GM23338 (cell line): ENCODE results near the gene PIWIL4. TPM values are rescaled to one million over a fixed set of nuclear protein-coding genes. Genes with fewer than 3 reads are reported as not detected.

Source experiments
- ATAC-seq: fragments of 200-7000 bp; cut with Tn5 transposase; 3 replicates; pipeline ENCODE4 v1.9.1; 2020
- DNase-seq: peaks from one replicate; pipeline ENCODE4 v3.0.0-alpha.2; 2015; ENCODE audit warnings: low spot score
- H2AFZ ChIP-seq: fragments of 200-600 bp; sonication (generic); 2 replicates; pipeline ENCODE4 v1.8.0; 2016; ENCODE audit warnings: antibody characterized with exemption, mild to moderate bottlenecking, moderate library complexity
- H3F3A ChIP-seq: fragments of 200-600 bp; sonication (generic); replicated peaks from 2 replicates; pipeline ENCODE4 v1.8.0; 2017; ENCODE audit warnings: antibody characterized with exemption, mixed run types, low read depth
- H3K27ac ChIP-seq: fragments of 200-600 bp; sonication (generic); 2 replicates; pipeline ENCODE4 v1.6.1; 2016; ENCODE audit warnings: low read depth
- H3K27me3 ChIP-seq: fragments of 200-600 bp; sonication (generic); 2 replicates; pipeline ENCODE4 v1.8.0; 2016; ENCODE audit warnings: mild to moderate bottlenecking, mixed run types, moderate library complexity; ENCODE audit not compliant: insufficient read depth
- H3K36me3 ChIP-seq: fragments of 200-600 bp; sonication (generic); 2 replicates; pipeline ENCODE4 v1.8.0; 2016; ENCODE audit warnings: mild to moderate bottlenecking; ENCODE audit not compliant: insufficient read depth
- H3K4me1 ChIP-seq: fragments of 200-600 bp; sonication (generic); 2 replicates; pipeline ENCODE4 v1.8.0; 2016; ENCODE audit warnings: mild to moderate bottlenecking, moderate library complexity; ENCODE audit not compliant: insufficient read depth
- H3K4me2 ChIP-seq: fragments of 200-600 bp; sonication (generic); 2 replicates; pipeline ENCODE4 v1.7.1; 2017; ENCODE audit warnings: mixed run types
- H3K4me3 ChIP-seq: fragments of 200-600 bp; sonication (generic); 2 replicates; pipeline ENCODE4 v1.6.1; 2016; ENCODE audit warnings: mixed run types
- H3K79me2 ChIP-seq: fragments of 200-600 bp; sonication (generic); replicated peaks from 2 replicates; pipeline ENCODE4 v1.8.0; 2017; ENCODE audit warnings: mild to moderate bottlenecking; ENCODE audit not compliant: insufficient read depth
- H3K9me2 ChIP-seq: fragments of 200-600 bp; sonication (generic); 2 replicates; pipeline ENCODE4 v1.8.0; 2017; ENCODE audit not compliant: insufficient read depth
- H4K20me1 ChIP-seq: fragments of 200-600 bp; sonication (generic); replicated peaks from 2 replicates; pipeline ENCODE4 v1.8.0; 2017; ENCODE audit warnings: mild to moderate bottlenecking; ENCODE audit not compliant: insufficient read depth
- H3K27ac Mint-ChIP-seq: 2 replicates; pipeline ENCODE4 v1.8.0; 2020; ENCODE audit warnings: inconsistent platforms, mild to moderate bottlenecking, moderate library complexity, mixed read lengths
- H3K27me3 Mint-ChIP-seq: 3 replicates; pipeline ENCODE4 v1.8.0; 2022; ENCODE audit warnings: low read depth, mild to moderate bottlenecking, moderate library complexity, mixed read lengths, inconsistent platforms; ENCODE audit not compliant: insufficient read depth, poor library complexity
- H3K36me3 Mint-ChIP-seq: 3 replicates; pipeline ENCODE4 v1.8.0; 2021; ENCODE audit warnings: low read depth, mild to moderate bottlenecking, inconsistent platforms, moderate library complexity, mixed read lengths
- H3K4me1 Mint-ChIP-seq: 3 replicates; pipeline ENCODE4 v1.8.0; 2020; ENCODE audit warnings: mild to moderate bottlenecking, inconsistent platforms, mixed read lengths
- H3K4me3 Mint-ChIP-seq: 3 replicates; pipeline ENCODE4 v1.8.0; 2021; ENCODE audit warnings: moderate library complexity, mild to moderate bottlenecking, inconsistent platforms, mixed read lengths
- H3K9me3 Mint-ChIP-seq: 3 replicates; pipeline ENCODE4 v1.8.0; 2020; ENCODE audit warnings: moderate library complexity, mild to moderate bottlenecking, inconsistent platforms, mixed read lengths
- CREB1 ChIP-seq: fragments of 250-450 bp; sonication (Bioruptor Pico); IDR thresholded peaks from 2 replicates; pipeline ENCODE4 v1.5.0; 2020; ENCODE audit warnings: low read depth, mild to moderate bottlenecking, moderate library complexity
- CTCF ChIP-seq, 2 experiments: fragments of 200-600 bp in 1 of 2; sonication (generic) in 1 of 2; conservative IDR thresholded peaks; 2 replicates each; pipeline versions ENCODE4 v1.5.1 to v1.6.1; 2016 to 2017; ENCODE audit warnings: antibody characterized with exemption in 2 of 2, low read depth in 2 of 2, mild to moderate bottlenecking in 2 of 2, moderate library complexity in 1 of 2
- ETS1 ChIP-seq: IDR thresholded peaks from 2 replicates; pipeline ENCODE4 v1.6.1; 2016; ENCODE audit warnings: antibody characterized with exemption
- EZH2 ChIP-seq: fragments of 200-600 bp; sonication (generic); IDR thresholded peaks from one replicate; pipeline ENCODE4 v1.8.0; 2017; ENCODE audit warnings: antibody characterized with exemption, mild to moderate bottlenecking, low read depth; ENCODE audit not compliant: unreplicated experiment
- EZH2phosphoT487 ChIP-seq: fragments of 200-600 bp; sonication (generic); IDR thresholded peaks from one replicate; pipeline ENCODE4 v1.8.1; 2018; ENCODE audit warnings: antibody characterized with exemption; ENCODE audit not compliant: unreplicated experiment
- JUNB ChIP-seq: IDR thresholded peaks from one replicate; pipeline ENCODE4 v1.6.1; 2016; ENCODE audit warnings: antibody characterized with exemption; ENCODE audit not compliant: unreplicated experiment
- NANOG ChIP-seq: IDR thresholded peaks from 2 replicates; pipeline ENCODE4 v1.6.1; 2016; ENCODE audit warnings: antibody characterized with exemption, borderline replicate concordance
- POLR2AphosphoS5 ChIP-seq: IDR thresholded peaks from 2 replicates; pipeline ENCODE4 v1.6.1; 2016; ENCODE audit warnings: antibody characterized with exemption, low read depth
- REST ChIP-seq: IDR thresholded peaks from one replicate; pipeline ENCODE4 v1.6.1; 2018; ENCODE audit warnings: antibody characterized with exemption; ENCODE audit not compliant: unreplicated experiment
- STAT1 ChIP-seq: IDR thresholded peaks from one replicate; pipeline ENCODE4 v1.6.1; 2016; ENCODE audit warnings: antibody characterized with exemption; ENCODE audit not compliant: unreplicated experiment
- ZNF114 ChIP-seq: fragments of 250-450 bp; sonication (Bioruptor Pico); IDR thresholded peaks from 2 replicates; pipeline ENCODE4 v1.5.0; 2020; ENCODE audit warnings: mild to moderate bottlenecking, moderate library complexity
- ZNF331 ChIP-seq: fragments of 250-450 bp; sonication (Bioruptor Pico); IDR thresholded peaks from 2 replicates; pipeline ENCODE4 v1.5.0; 2020; ENCODE audit warnings: low read depth, mild to moderate bottlenecking, moderate library complexity
- polyA plus RNA-seq: library from polyadenylated mRNA; unstranded; fragments of >200 nt; fragmentation: Nextera tagmentation; extraction: Ambion mirVana; gene quantifications from 2 replicates; pipeline ENCODE4 v1.2.1, GENCODE V29; 2016
- total RNA-seq: library from RNA; depleted of rRNA; stranded (reverse); fragments of >200 nt; shearing (Covaris generic); gene quantifications from 2 replicates; pipeline ENCODE4 v1.2.3, GENCODE V29; 2014
- TF ChIP-seq, protein P1 (sequence below): fragments of 250-450 bp; sonication (Bioruptor Pico); IDR thresholded peaks from 2 replicates; pipeline ENCODE4 v1.5.0; 2020; ENCODE audit warnings: mild to moderate bottlenecking, moderate library complexity

PIWIL4 gene
- total and polyA plus RNA-seq, 2 experiments from 2014 or later = 0.23 to 0.66 TPM

- Mint-ChIP-seq H3K27me3 (peaks cover 7% of the 10 kb centered on the region), H3K36me3 (peaks cover 94% of the 10 kb centered on the region)
- no peak for ATAC-seq
These were observed 101.1 kb downstream of the PIWIL4 start for GRCh38 chr11:94668212-94668793.

More at GRCh38 chr11:94668212-94668793, 101.1 kb downstream of the PIWIL4 start:
- Mint-ChIP-seq H3K4me1 (peaks cover 26% of the 10 kb centered on the region), H3K9me3 (peaks cover 36% of the 10 kb centered on the region), H3K27ac (no peak overlapping the region), H3K4me3 (no peak overlapping the region)
- Histone ChIP-seq H3K27me3 (no peaks in the 10 kb centered on the region), H3K36me3 (peaks cover 28% of the 10 kb centered on the region), H4K20me1 (no peaks in the 10 kb centered on the region), H3F3A (peaks cover 8% of the 10 kb centered on the region; the same call in 1 of the 2 replicates), H3K4me3 (no peak overlapping the region), H3K9me2 (no peaks in the 10 kb centered on the region), H3K79me2 (peaks cover 10% of the 10 kb centered on the region), H3K4me1 (peaks cover 6% of the 10 kb centered on the region; the same call in 1 of the 2 replicates), H3K4me2 (no peak overlapping the region), H3K27ac (no peak overlapping the region), H2AFZ (no peak overlapping the region)
- TF ChIP-seq ETS1 = no peak
- TF ChIP-seq REST = no peak
- TF ChIP-seq EZH2phosphoT487 = no peak
- no peak for TF ChIP-seq NANOG
- TF ChIP-seq ZNF114 (CRISPR knock-in tag) = no peak
- no peak; the same call in 1 of the 2 replicates for TF ChIP-seq POLR2AphosphoS5
- TF ChIP-seq ZNF331 = no peak
- no peak for TF ChIP-seq CREB1
- TF ChIP-seq CTCF (conservative IDR thresholded peaks at IDR 0.05; ENCODE audit: low read depth in 2 of 2) = no peak
- TF ChIP-seq EZH2 = no peak
- TF ChIP-seq, protein P1, sequence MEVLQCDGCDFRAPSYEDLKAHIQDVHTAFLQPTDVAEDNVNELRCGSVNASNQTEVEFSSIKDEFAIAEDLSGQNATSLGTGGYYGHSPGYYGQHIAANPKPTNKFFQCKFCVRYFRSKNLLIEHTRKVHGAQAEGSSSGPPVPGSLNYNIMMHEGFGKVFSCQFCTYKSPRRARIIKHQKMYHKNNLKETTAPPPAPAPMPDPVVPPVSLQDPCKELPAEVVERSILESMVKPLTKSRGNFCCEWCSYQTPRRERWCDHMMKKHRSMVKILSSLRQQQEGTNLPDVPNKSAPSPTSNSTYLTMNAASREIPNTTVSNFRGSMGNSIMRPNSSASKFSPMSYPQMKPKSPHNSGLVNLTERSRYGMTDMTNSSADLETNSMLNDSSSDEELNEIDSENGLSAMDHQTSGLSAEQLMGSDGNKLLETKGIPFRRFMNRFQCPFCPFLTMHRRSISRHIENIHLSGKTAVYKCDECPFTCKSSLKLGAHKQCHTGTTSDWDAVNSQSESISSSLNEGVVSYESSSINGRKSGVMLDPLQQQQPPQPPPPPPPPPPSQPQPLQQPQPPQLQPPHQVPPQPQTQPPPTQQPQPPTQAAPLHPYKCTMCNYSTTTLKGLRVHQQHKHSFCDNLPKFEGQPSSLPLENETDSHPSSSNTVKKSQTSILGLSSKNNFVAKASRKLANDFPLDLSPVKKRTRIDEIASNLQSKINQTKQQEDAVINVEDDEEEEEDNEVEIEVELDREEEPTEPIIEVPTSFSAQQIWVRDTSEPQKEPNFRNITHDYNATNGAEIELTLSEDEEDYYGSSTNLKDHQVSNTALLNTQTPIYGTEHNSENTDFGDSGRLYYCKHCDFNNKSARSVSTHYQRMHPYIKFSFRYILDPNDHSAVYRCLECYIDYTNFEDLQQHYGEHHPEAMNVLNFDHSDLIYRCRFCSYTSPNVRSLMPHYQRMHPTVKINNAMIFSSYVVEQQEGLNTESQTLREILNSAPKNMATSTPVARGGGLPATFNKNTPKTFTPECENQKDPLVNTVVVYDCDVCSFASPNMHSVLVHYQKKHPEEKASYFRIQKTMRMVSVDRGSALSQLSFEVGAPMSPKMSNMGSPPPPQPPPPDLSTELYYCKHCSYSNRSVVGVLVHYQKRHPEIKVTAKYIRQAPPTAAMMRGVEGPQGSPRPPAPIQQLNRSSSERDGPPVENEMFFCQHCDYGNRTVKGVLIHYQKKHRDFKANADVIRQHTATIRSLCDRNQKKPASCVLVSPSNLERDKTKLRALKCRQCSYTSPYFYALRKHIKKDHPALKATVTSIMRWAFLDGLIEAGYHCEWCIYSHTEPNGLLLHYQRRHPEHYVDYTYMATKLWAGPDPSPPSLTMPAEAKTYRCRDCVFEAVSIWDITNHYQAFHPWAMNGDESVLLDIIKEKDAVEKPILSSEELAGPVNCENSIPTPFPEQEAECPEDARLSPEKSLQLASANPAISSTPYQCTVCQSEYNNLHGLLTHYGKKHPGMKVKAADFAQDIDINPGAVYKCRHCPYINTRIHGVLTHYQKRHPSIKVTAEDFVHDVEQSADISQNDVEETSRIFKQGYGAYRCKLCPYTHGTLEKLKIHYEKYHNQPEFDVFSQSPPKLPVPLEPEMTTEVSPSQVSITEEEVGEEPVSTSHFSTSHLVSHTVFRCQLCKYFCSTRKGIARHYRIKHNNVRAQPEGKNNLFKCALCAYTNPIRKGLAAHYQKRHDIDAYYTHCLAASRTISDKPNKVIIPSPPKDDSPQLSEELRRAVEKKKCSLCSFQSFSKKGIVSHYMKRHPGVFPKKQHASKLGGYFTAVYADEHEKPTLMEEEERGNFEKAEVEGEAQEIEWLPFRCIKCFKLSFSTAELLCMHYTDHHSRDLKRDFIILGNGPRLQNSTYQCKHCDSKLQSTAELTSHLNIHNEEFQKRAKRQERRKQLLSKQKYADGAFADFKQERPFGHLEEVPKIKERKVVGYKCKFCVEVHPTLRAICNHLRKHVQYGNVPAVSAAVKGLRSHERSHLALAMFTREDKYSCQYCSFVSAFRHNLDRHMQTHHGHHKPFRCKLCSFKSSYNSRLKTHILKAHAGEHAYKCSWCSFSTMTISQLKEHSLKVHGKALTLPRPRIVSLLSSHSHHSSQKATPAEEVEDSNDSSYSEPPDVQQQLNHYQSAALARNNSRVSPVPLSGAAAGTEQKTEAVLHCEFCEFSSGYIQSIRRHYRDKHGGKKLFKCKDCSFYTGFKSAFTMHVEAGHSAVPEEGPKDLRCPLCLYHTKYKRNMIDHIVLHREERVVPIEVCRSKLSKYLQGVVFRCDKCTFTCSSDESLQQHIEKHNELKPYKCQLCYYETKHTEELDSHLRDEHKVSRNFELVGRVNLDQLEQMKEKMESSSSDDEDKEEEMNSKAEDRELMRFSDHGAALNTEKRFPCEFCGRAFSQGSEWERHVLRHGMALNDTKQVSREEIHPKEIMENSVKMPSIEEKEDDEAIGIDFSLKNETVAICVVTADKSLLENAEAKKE (CRISPR knock-in tag) = no peak
- no peak for TF ChIP-seq STAT1
- TF ChIP-seq JUNB = no peak
- DNase-seq = no peak
